ENCODE data around the gene AP1S2.

The AP1S2 gene

DNA sequence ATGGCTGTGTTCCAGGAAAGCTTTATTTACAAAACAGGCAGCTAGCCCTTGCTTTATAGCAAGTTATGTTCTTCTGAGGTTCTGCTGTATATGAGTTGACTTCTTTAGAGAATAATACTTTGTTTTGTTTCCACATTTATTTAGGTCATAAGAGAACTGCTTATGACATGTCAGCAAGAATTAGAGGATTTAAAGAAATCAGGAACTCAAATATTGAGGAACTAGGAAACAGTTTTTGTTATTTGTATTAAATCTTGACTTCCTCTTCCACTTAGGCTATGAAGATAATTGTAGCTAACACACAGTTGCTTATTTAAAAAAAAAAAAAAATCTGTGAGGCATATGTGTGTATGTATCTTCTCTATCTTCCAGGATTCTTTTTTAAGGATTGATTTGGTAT lies 50.0 kb downstream of the AP1S2 start:
- DNase-seq: no peak

DNA sequence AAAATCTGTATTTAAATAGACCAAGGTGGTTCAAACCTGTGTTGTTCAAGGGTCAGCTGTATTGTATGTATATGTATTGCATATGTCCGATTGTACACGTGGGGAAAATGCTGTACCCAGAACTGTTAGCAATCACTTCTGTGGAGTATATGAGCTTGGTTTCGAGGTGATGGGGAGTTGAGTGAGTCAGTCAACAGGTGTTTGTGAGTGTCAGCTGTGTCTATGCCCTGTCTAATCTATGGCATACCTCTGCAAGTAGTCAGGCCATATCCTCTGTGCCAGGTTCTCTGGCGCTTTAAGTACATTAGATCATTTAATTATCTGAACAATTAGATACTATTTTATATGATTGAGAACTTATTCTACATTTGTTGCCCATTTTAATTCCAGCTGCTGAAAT lies 56.9 kb downstream of the AP1S2 start:
- DNase-seq: no peak

DNA sequence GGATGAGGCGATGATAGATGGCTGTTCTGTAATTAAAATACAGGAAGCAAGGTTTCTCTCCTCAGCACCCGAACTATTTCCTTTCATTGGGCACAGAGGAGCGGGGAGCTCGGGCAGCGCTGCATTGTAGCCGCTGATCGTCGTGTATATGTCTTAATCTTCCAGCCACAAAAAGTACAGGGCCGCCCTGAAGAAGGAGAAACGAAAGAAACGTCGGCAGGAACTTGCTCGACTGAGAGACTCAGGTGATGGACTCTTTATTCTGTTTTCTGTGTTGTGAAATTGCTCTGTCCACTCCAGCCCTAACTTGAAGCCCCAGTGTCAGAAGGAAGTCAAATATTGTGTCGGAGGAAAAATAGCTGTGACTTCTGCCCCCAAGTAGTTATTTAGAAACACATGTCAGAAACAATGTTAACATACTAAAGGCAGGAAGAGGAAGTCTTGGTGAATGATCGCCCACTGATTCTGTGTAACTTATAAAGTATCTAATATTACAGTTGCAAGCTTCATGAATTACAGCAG lies 63.8 kb downstream of the AP1S2 start:
- no peak for DNase-seq

DNA sequence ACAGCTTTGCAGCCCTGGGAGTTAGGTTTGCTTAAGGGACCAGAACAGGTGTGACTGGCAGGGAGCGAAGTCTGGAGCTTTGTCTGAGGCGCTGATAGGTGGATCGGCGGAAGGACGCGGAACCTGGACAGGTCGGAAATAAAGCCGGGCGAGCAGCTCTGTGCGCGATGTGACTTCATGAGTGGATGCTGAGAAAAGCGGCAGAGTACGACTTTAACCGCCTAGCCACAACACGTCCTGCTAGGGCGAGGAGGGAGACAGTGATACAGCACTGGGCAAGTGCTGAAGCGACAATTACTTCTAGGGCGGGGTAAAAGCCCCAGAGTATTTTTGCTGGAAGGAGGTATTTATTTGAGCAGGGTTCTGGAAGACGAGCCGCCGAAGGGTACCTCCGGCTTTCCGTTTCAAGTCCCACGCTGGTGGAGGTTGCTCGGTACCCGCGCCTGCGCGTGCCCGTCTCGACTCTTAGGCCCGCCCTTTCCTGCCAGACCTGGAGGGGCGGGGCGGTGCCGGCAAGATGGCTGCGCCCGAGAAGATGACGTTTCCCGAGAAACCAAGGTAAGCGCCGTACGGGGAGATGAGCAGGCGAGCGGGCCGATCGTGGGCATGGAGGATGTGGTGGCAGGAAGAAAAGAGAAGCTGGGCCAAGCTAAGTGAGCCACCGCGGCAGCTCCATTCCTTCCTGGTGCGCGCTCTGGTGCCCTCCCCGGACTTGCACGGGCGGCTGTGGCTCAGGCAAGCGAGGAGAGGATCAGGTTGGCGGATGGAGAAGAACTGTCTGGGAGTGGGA lies 64.4 kb downstream of the AP1S2 start, which contains the start of gene ZRSR2:
Gene ZRSR2 (plus strand): TSS at position 506 of the 790 bp plus-strand sequence. CDS start 12 bp downstream, at position 518.
- DNase-seq: peak; percentile 82

DNA sequence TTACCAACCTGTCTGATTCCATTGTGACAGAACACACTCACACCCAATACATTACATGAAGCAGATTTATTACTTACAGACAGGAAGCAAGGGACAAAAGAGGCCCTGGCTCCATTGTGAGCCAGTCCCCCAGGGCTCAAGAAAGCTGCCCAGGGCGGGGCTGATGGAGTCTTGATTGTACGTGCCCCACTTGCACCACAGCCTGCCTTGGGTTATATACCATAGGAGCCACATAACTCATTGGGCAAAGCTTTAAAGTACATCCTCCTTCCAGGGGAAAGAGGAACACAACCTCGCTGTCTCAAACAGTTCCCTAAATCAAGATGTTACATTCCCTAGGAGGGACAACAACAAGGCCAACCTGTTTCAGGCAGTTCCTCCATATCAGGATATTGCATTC lies 67.7 kb downstream of the AP1S2 start:
- DNase-seq: no peak

DNA sequence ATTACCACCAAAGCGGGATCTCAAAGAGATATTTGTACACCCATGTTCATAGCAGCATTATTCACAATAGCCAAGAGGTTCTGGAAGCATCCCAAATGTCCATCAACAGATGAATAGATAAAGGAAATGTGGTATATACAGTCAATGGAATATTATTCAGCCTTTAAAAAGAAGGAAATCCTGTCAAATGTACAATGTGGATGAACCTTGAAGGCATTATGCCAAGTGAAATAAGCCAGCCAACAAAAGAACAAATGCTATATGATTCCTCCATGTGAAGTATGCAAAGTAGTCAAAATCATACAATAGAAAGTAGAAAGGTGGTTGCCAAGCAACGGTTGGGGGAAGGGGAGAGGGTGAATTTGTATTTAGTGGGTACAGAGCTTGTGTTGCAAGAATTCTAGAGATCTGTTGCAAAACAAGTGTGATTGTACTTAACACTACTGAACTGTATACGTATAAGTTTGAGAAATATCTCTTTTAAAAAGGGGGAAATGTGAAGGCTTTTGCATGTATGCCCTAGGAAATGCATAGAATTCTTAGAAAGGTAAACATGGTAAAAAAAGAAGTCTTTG lies 69.3 kb downstream of the AP1S2 start:
- no peak for DNase-seq

DNA sequence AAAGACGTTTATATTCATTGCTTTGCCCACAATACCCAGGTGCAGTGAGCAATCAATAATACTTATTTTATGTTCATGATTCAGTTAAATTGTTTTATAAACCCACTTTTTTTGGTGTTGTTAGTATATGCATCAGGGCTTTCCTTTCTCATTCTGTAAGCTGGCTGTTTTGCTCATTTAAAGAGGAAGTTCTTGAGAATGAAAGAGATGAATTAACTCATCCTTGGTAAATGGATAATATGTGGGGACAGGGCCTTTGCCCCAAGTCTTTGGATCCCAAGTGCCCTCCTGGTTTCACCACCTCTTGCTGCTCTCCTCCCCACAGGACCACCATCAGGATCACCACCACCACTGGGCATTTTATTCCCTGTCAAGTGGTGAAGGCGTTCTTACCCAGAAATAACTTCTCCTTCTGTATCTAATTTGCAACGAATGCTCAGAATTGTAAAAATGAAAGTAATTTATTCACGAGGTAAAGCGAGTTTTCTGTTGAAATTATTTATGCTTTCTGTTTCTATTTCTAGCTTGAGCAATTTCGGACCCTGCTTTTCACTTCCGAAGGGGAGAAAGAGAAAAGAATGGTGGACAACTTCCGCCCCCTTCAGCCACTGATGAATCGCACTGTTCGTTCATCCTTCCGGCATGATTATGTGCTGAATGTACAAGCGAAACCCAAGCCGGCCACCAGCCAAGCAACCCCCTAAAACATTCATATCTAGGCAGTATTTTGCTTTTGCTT lies 72.5 kb downstream of the AP1S2 start:
- no peak for DNase-seq
